RWPE1 (cell line): ENCODE data around the gene CENPF.
"Not testable (repeated sequence)": the region's sequence is repeated elsewhere in the genome, so short reads cannot be mapped to it uniquely, and the experiment has no call there.

Experiments
- CTCF ChIA-PET: fragments of 350-600 bp; sonication (Branson Sonifier 250); formaldehyde crosslinking; extraction: SDS; loops from one replicate; lab custom pipeline; 2021; lab: Yijun Ruan, JAX
- POLR2A ChIA-PET: fragments of 400-600 bp; formaldehyde crosslinking; extraction: SDS; loops from one replicate; lab custom pipeline; 2020; ENCODE audit warnings: antibody characterized with exemption; ENCODE audit not compliant: low non-redundant PET; lab: Yijun Ruan, JAX
- DNase-seq: peaks from one replicate; pipeline ENCODE4 v3.0.0; 2012; ENCODE audit warnings: low spot score
- H3K27ac ChIP-seq: fragments of 450-650 bp; 2 replicates; pipeline ENCODE4 v1.5.1; 2017
- TF ChIP-seq, protein P1 (sequence below): fragments of 450-650 bp; conservative IDR thresholded peaks from 2 replicates; pipeline ENCODE4 v1.5.1; 2017; ENCODE audit warnings: low read depth, mild to moderate bottlenecking

Gene CENPF

GRCh38 chr1:214608216-214608783 lies 5.3 kb downstream of the CENPF start:
- CTCF ChIA-PET, DNase-seq, POLR2A ChIA-PET: not testable (repeated sequence)
- H3K27ac ChIP-seq: peak overlapping the region; percentile 32; the same call in 1 of the 2 replicates

DNA sequence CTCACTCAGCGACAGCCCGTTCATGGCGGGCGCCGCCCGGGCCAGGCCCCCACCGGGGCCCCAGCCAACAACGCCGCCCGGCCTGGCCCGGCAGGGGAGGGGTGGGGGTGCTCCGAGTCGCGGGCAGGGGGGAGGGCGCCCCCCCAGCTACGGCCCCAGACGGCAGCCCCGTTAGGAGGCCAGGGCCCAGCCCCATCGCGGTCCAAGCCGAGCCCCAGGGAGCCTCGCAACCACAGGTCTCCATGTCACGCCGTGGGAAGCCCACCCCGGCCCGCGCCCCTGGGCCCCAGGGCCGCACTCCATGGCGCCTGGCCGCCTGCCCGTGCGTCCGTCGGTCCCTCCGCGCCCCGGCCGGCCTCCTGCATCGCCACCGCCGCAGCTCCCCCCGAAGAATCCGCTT lies 5.8 kb downstream of the CENPF start:
- DNase-seq, POLR2A ChIA-PET, CTCF ChIA-PET: not testable (repeated sequence)
- H3K27ac ChIP-seq: peak overlapping the region; percentile 32; the same call in 1 of the 2 replicates

DNA sequence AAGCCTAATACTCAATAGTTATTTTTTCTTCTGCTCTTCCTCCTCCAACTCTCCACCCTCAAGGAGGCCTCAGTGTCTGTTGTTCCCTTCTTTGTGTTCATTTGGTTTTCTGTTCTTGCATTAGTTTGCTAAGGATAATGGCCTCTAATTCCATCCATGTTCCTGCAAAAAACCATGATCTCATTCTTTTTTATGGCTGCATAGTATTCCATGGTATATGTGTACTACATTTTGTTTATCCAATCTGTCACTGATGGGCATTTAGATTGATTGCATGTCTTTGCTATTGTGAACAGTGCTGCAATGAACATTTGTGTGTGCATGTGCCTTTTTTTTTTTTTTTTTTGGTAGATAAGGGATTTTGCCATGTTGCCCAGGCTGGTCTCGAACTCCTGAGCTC lies 6.7 kb downstream of the CENPF start:
- TF ChIP-seq, protein P1, sequence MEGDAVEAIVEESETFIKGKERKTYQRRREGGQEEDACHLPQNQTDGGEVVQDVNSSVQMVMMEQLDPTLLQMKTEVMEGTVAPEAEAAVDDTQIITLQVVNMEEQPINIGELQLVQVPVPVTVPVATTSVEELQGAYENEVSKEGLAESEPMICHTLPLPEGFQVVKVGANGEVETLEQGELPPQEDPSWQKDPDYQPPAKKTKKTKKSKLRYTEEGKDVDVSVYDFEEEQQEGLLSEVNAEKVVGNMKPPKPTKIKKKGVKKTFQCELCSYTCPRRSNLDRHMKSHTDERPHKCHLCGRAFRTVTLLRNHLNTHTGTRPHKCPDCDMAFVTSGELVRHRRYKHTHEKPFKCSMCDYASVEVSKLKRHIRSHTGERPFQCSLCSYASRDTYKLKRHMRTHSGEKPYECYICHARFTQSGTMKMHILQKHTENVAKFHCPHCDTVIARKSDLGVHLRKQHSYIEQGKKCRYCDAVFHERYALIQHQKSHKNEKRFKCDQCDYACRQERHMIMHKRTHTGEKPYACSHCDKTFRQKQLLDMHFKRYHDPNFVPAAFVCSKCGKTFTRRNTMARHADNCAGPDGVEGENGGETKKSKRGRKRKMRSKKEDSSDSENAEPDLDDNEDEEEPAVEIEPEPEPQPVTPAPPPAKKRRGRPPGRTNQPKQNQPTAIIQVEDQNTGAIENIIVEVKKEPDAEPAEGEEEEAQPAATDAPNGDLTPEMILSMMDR: no peak
- DNase-seq: no peak
- CTCF ChIA-PET: no interaction called here
- POLR2A ChIA-PET: no interaction called here
- H3K27ac ChIP-seq: no peak overlapping the region

GRCh38 chr1:214610136-214610535 lies 7.1 kb downstream of the CENPF start:
- H3K27ac ChIP-seq, CTCF ChIA-PET, DNase-seq, POLR2A ChIA-PET: not testable (repeated sequence)

GRCh38 chr1:214615109-214615508 lies 12.1 kb downstream of the CENPF start:
- H3K27ac ChIP-seq: no peak overlapping the region
- TF ChIP-seq, protein P1: no peak
- peak; percentile 22 for DNase-seq
- ChIA-PET POLR2A (no interaction called here), CTCF (interaction anchor here (0.5 to 0.6 kb wide), 2 partner anchors 294 to 395 kb away, joined by 4 read pairs; no protein-coding TSS in a partner anchor)

DNA sequence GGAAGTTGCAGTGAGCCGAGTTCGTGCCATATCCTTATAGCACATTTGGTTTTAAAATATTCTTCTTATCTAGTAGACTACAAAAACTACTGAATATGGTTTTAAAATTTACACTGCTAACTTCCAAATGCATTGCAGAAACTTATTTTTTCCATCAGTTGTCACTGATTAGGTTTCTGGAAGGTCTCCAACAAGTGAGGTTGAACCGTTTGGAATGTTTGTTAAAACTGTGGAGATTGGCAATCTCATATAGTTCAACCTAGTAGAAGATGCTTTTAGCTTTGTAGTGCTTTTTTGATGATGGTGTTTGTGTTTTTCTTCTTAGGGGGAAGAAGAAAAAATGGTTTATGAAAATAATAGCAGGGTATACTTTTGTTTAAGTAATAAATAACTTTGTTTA lies 12.9 kb downstream of the CENPF start:
- ChIA-PET CTCF (no interaction called here), POLR2A (no interaction called here)
- no peak for DNase-seq
- TF ChIP-seq, protein P1: no peak
- H3K27ac ChIP-seq: no peak overlapping the region

DNA sequence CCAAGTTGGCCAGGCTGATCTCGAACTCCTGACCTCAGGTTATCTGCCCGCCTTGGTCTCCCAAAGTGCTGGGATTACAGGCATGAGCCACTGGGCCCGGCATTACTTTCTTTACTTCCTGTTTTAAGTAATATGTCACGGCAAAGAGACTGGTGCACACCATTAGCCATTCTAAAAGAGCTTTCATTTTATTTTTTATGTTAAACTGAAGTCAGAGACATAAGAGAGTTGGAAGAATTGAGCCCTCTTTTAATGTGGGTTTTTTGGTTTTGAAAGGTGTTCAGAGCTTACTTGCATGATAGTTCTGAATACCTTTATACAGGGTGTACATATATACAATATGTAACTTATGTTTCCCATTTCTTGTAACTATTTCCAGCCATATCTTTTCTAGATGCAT lies 14.3 kb downstream of the CENPF start:
- no peak for DNase-seq
- ChIA-PET POLR2A (no interaction called here), CTCF (no interaction called here)
- no peak overlapping the region for H3K27ac ChIP-seq
- TF ChIP-seq, protein P1: no peak

DNA sequence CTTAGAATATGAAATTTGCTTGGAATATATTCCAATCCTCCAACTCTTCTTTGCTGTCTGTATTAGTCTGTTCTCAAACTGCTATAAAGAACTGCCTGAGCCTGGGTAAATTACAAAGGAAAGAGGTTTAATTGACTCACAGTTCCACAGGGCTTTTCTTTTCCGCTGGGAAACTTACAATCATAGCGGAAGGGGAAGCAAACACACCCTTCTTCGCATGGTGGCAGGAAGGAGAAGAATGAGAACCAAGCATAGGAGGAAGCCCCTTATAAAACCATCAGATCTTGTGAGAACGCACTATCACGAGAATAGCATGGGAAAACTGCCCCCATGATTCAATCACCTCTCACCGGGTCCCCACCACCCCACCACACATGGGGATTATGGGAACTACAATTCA lies 14.8 kb downstream of the CENPF start:
- POLR2A ChIA-PET: no interaction called here

More for the DNA sequence above, 14.8 kb downstream of the CENPF start:
- no peak for DNase-seq
- H3K27ac ChIP-seq: no peak overlapping the region
- TF ChIP-seq, protein P1: no peak
- CTCF ChIA-PET: no interaction called here
